IPS-20b (cell line): ENCODE measurements around the gene FN1.

ENCODE experiments used
- H3K27ac ChIP-seq: one replicate; pipeline ENCODE4 v1.5.1; 2013; ENCODE audit warnings: low read length
- H3K27me3 ChIP-seq: 2 replicates; pipeline ENCODE4 v1.6.1; 2013; ENCODE audit warnings: mild to moderate bottlenecking, low read length, inconsistent platforms; ENCODE audit not compliant: insufficient read depth
- H3K36me3 ChIP-seq: 2 replicates; pipeline ENCODE4 v1.6.1; 2013; ENCODE audit warnings: low read depth, mild to moderate bottlenecking, inconsistent platforms, low read length, moderate library complexity; ENCODE audit not compliant: insufficient read depth
- H3K4me1 ChIP-seq: 2 replicates; pipeline ENCODE4 v1.6.1; 2013; ENCODE audit warnings: mild to moderate bottlenecking, control low read depth, inconsistent platforms, low read length, moderate library complexity; ENCODE audit not compliant: insufficient read depth
- H3K4me3 ChIP-seq: 2 replicates; pipeline ENCODE4 v1.5.1; 2013; ENCODE audit warnings: mild to moderate bottlenecking, low read length, inconsistent platforms
- H3K9ac ChIP-seq: 2 replicates; pipeline ENCODE4 v1.6.1; 2013; ENCODE audit warnings: low read depth, mild to moderate bottlenecking, inconsistent platforms, low read length, moderate library complexity
- H3K9me3 ChIP-seq: 2 replicates; pipeline ENCODE4 v1.6.1; 2013; ENCODE audit warnings: mild to moderate bottlenecking, low read depth, low read length, inconsistent platforms; ENCODE audit not compliant: insufficient read depth

FN1 gene

DNA sequence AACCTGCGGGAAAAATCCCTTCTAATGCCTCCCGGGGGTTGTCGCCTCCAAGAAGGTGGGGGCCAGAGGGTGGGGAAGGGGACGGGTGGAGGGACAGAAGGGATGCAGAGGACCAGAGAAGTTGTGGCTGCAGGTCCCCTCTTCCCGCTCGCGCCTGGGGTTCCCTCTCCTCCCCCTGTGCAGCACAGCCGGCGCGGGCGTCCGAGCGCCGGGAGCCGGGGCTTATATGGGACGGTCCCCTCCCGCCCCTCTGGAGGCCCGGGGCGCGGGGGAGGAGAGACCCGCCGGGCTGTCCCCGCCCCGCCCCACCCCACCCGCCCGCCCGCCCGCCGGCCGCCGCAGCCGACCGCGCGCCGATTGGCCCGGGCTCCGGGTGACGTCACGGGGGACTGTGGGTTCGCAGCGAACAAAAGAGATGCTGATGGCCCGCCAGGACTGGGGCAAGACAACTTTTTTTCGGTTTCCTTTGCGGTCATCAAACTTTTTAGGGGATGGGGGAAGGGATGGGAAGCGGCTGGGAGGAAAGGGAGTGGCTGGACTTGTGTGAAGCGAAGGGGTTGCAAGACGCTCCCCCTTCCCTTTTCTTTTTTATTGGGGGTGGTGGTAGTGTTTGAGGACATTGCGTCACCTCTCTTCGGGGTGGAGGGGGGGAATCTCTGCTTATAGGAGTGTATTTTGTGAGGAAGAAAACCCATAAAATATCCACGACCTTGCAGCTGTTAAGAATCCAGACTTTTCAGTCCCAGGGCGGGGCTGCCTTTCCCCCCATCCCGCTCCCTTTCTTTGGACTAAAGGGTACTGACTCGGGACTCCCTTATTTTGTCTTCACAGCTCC lies at the start of gene FN1:
TSS of gene FN1 (minus strand) at position 199 of the 835 bp plus-strand sequence. CDS start 266 bp downstream, outside the sequence.
- H3K9me3 ChIP-seq = no peaks in the 10 kb centered on the region
- H3K36me3 ChIP-seq = peaks cover 21% of the 10 kb centered on the region
- peaks cover 6% of the 10 kb centered on the region; the same call in 1 of the 2 replicates for H3K4me1 ChIP-seq
- H3K9ac ChIP-seq = peak within 1 kb of the TSS; percentile 95
- H3K4me3 ChIP-seq = peak within 1 kb of the TSS; percentile 93
- peak within 1 kb of the TSS; percentile 66 for H3K27ac ChIP-seq
- peaks cover 9% of the 10 kb centered on the region; the same call in 1 of the 2 replicates for H3K27me3 ChIP-seq

DNA sequence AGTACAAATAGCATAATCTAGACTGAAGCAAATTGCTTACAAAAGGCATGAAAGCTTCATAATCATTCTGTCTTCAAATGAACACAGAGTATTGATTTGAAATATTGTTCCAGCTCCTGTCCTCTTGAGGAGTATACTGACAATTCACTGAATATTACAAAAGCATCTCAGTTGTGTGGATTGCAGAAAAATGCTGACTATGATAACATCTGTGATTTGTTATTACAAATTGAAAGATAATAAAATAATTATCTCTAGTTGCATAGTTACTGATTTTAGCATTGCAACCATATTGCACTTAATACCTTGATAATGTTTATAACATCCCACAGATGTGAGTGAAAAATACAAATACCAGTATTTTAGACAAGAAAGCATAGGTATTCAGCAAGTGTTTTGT lies 49.2 kb upstream of the FN1 start:
- H3K4me1 ChIP-seq = peaks cover under 1% of the 10 kb centered on the region; the same call in 1 of the 2 replicates
- H3K27me3 ChIP-seq = no peaks in the 10 kb centered on the region
- H3K4me3 ChIP-seq = no peak overlapping the region
- H3K36me3 ChIP-seq = no peaks in the 10 kb centered on the region
- H3K27ac ChIP-seq = no peak overlapping the region
- H3K9me3 ChIP-seq = no peaks in the 10 kb centered on the region
- H3K9ac ChIP-seq = no peak overlapping the region

DNA sequence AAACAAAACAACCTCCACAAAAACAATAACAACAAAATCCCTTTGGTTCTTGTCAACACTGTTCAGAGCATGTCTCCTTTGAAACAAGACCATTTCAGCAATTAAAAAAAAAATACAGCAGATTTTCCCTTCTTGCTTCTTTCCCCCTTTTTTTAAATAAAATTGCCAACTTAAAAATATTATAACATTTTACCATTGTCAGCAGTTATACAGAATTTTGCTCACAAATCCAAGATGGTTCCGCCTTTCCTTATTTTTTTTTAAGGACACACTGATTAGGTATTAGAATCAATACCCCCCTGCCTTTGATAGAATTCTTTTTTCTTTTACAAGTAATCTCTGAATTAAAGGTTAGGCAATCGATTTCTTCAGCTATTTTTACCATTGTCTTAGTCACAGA lies 48.7 kb upstream of the FN1 start:
- Histone ChIP-seq H3K4me3 (no peak overlapping the region), H3K36me3 (no peaks in the 10 kb centered on the region), H3K4me1 (peaks cover 5% of the 10 kb centered on the region; the same call in 1 of the 2 replicates)

DNA sequence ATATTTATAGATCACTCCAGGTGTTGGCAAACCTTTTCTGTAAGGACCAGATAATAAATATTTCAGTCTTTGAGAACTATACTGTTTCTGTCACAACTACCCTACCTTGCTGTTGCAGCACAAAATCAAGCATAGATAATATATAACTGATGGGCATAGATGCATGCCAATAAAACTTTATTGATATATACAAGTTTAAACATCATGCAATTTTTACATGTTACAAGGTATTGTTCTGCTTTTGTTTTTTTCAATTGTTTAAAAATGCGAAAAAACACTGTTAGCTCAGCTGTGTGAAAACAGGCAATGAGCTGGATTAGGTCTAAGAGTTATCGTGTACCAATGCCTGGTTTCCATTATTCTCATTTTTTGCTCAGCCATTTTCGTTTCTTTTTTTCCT lies 47.6 kb upstream of the FN1 start:
- Histone ChIP-seq H3K27ac (no peak overlapping the region), H3K4me3 (no peak overlapping the region), H3K4me1 (peaks cover 6% of the 10 kb centered on the region; the same call in 1 of the 2 replicates), H3K9me3 (no peaks in the 10 kb centered on the region), H3K36me3 (no peaks in the 10 kb centered on the region), H3K9ac (no peak overlapping the region), H3K27me3 (no peaks in the 10 kb centered on the region)

More for the DNA sequence above, 48.7 kb upstream of the FN1 start:
- H3K27me3 ChIP-seq = no peaks in the 10 kb centered on the region
- H3K9ac ChIP-seq = no peak overlapping the region
- no peaks in the 10 kb centered on the region for H3K9me3 ChIP-seq
- no peak overlapping the region for H3K27ac ChIP-seq

DNA sequence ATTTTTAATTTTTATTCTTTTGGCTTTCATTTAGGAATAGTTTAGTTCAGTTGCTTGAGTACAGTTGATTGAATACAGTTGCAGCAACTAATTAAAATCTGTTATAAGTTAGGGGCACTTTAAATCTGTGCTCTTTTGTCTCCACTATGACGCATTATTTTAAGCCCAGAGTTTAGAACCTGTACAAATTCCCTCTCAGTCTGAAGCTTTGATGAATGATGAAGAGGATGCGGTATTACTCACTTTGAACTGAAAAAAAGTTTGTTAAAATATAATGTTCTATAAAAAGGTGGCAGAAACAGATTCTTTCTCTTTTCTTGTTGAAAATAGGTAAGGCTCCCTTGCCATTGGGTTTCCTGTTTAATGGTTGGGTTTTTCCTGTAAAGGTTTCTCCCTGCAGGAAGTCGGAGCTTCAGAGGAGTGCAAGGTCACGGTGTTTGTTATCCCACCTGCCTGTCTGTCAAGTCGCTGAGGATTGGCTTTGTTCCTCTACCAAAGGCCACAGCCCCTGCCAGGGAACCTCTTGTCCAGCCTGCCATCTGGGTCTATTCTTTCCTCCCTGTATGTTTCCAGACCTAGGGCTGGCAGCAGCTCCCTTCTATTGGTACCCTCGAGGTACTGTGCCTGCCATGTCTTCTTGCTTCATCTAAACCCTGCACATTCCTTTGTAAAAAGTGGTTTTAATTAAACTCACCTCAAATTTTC lies 43.8 kb upstream of the FN1 start:
- H3K4me3 ChIP-seq = no peak overlapping the region
- H3K9ac ChIP-seq = no peak overlapping the region
- peaks cover 6% of the 10 kb centered on the region; the same call in 1 of the 2 replicates for H3K4me1 ChIP-seq
- H3K27ac ChIP-seq = no peak overlapping the region
- no peaks in the 10 kb centered on the region for H3K36me3 ChIP-seq
- no peaks in the 10 kb centered on the region for H3K27me3 ChIP-seq
- no peaks in the 10 kb centered on the region for H3K9me3 ChIP-seq

DNA sequence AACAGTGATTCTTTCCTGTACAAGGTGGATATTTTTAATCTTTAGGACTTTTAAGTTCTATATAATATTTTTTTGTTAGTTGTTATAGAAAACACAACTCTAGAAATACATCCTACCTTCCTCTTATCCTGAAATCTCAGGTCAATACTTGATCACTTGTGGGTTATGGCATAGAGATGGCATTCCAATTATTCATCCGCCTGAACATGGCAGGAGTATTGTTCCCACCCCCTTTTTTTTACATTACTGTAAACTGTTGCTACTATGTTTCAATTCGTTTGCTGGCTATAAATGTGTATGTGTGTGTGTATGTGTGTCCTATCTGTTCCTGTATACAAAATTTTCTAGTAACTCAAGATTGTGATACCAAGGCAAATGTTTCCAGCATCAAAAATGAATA lies 43.3 kb upstream of the FN1 start:
- H3K27me3 ChIP-seq = no peaks in the 10 kb centered on the region
- H3K4me3 ChIP-seq = no peak overlapping the region
- H3K9me3 ChIP-seq = no peaks in the 10 kb centered on the region
- H3K4me1 ChIP-seq = peaks cover 6% of the 10 kb centered on the region; the same call in 1 of the 2 replicates
- H3K27ac ChIP-seq = no peak overlapping the region
- no peak overlapping the region for H3K9ac ChIP-seq
- H3K36me3 ChIP-seq = no peaks in the 10 kb centered on the region

DNA sequence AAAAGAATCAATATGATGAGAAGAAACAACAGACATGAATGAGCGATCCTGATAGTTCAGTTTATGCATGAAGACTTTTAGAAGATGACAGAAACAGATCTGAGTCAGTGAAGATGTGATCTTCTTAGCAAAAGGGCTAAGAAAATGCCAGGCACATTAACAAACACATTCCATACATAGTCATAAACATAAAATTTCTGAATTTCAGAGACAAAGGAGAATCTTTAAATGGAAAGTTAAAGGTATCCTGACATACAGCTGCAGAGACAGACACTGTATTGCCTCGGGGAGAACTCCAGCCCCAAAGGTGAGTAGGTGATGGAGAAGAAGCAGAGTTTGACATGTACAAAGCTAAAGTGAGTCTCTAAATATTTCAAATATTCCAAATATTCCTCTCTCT lies 40.6 kb upstream of the FN1 start:
- Histone ChIP-seq H3K9me3 (no peaks in the 10 kb centered on the region), H3K9ac (no peak overlapping the region), H3K27me3 (no peaks in the 10 kb centered on the region), H3K4me3 (no peak overlapping the region), H3K27ac (no peak overlapping the region), H3K4me1 (peaks cover 6% of the 10 kb centered on the region; the same call in 1 of the 2 replicates), H3K36me3 (no peaks in the 10 kb centered on the region)

DNA sequence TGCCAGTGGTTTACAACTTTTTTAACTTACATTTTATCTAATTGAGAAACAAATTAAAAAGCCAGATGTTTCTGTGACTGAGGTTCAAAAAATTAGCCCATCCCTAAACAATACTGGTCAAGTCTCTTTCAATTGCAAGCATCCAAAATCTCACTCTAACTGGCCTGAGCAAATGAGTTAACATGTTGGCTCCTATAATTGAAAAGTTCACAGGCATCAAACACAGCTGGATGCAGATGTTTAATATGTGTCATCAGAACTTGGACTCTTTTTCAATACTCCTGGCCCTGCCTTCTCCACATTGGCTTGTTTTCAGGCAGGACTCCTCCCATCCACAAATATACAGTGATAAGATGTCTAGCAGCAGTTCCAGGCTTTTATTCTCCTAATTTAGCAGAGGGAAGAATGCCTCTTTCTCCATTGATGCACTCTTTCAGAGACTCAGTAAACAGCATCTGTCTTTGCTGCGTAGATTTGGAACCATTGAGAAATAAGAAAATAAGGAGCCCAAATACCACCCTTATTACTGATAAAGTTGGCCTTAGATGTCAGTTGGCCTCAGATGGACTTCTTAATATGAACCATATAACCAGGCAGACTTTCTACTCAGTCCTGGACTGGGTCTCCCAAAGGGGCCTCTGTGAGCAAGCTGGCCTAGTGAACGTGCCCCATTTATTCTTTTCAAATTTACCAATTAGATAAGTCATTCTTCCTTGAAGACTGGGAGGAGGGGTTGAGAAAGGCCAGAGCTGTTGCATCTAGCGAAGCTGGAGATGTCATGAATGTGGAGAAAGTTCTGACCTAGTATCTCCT lies 30.4 kb upstream of the FN1 start:
- H3K9ac ChIP-seq = no peak overlapping the region
- no peaks in the 10 kb centered on the region for H3K9me3 ChIP-seq
- H3K27ac ChIP-seq = no peak overlapping the region
- H3K4me3 ChIP-seq = no peak overlapping the region
- no peaks in the 10 kb centered on the region for H3K4me1 ChIP-seq
- H3K27me3 ChIP-seq = no peaks in the 10 kb centered on the region
- H3K36me3 ChIP-seq = no peaks in the 10 kb centered on the region

DNA sequence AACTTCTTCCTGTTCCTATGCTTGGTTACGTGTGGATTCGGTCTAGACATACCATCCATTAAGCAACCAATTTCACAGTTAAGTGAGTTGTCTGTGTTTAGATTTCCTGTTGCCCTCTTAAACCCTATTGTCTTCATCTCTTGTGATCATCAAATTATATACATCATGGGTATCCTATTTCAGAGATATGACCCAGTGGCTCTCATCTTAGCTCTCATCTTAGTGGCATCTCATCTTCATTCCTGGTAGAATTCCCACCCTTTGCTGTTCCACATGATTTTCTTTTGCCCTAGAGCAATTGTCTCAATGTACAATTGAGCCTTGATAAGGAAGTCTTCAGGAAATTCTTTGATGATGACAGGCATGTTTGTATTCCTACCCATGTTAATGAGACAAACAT lies 29.4 kb upstream of the FN1 start:
- Histone ChIP-seq H3K27me3 (no peaks in the 10 kb centered on the region), H3K9ac (no peak overlapping the region), H3K4me3 (no peak overlapping the region), H3K27ac (no peak overlapping the region), H3K4me1 (no peaks in the 10 kb centered on the region), H3K9me3 (no peaks in the 10 kb centered on the region), H3K36me3 (no peaks in the 10 kb centered on the region)

DNA sequence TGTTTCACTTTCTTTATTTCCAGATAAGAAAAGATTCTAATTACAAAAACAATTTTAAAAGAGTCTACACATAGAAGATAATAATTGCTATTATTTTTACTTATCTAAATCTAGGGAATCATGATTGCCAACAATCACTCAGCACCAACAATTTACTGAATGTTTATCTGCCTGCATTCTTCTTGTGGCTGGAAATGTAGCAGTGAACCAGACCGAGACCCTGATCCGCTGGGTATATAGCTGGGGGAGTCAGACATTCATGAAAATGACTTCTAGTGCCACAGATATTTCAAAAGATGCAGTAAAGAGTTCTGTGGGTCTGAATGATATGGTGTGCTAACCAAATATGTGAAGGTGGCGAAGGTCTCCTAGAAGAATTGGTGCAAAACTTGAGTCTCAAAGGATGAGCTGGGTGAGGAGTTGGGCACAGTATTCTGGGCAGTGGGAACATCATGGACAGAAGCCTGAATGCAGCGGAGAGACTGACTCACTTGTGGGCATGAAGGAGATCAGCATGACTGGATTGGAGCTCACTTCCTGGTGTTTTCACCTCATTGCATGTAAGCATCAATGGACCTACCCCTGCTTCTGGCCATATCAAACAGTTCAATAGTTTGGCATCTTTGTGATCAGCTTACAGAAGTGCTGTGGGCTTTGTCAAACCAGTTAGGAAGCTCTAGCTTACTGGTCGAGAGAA lies 26.1 kb upstream of the FN1 start:
- Histone ChIP-seq H3K4me3 (no peak overlapping the region), H3K36me3 (no peaks in the 10 kb centered on the region), H3K27ac (no peak overlapping the region), H3K9me3 (no peaks in the 10 kb centered on the region), H3K4me1 (no peaks in the 10 kb centered on the region), H3K27me3 (no peaks in the 10 kb centered on the region), H3K9ac (no peak overlapping the region)
